Adrenal gland (tissue), 12 donors: Measurements from ENCODE around the gene ABRACL. TPM values are rescaled to one million over a fixed set of nuclear protein-coding genes. Genes with fewer than 3 reads are reported as not detected.

Source experiments
- DNase-seq, 7 donors: peaks; one replicate each; pipeline ENCODE4 v3.0.0-alpha.2; 2019 to 2020
- H3K27ac ChIP-seq, 5 donors: fragments of 200-600 bp; sonication (generic) in 4 of 5; 1 replicate in 3 of 5; 2 replicates in 2 of 5; pipeline versions ENCODE4 v1.5.1 to v1.8.0; 2016 to 2020; ENCODE audit warnings: mild to moderate bottlenecking in 1 of 5
- H3K27me3 ChIP-seq: fragments of 200-600 bp; 2 replicates; pipeline ENCODE4 v1.8.0; 2021
- H3K36me3 ChIP-seq, 2 donors: fragments of 200-600 bp; replicated peaks in 1 of 2; 1 replicate in 1 of 2; 2 replicates in 1 of 2; pipeline versions ENCODE4 v1.5.1 to v1.8.0; 2018 to 2022
- H3K4me1 ChIP-seq, 2 donors: fragments of 200-600 bp; replicated peaks in 1 of 2; 1 replicate in 1 of 2; 2 replicates in 1 of 2; pipeline versions ENCODE4 v1.5.1 to v1.8.0; 2018 to 2021
- H3K4me3 ChIP-seq, 4 donors: fragments of 200-600 bp; sonication (generic) in 3 of 4; one replicate each; pipeline ENCODE4 v1.5.1; 2016 to 2018
- H3K9me3 ChIP-seq, 3 donors: fragments of 200-600 bp; sonication (generic) in 1 of 3; replicated peaks in 1 of 3; 1 replicate in 2 of 3; 2 replicates in 1 of 3; pipeline versions ENCODE4 v1.5.1 to v1.8.0; 2016 to 2021
- CTCF ChIP-seq, 6 experiments: fragments of 450-650 bp in 4 of 6; fragments of 200-600 bp in 2 of 6; sonication (generic) in 1 of 6; IDR thresholded peaks; 1 replicate in 5 of 6; 2 replicates in 1 of 6; pipeline versions ENCODE4 v1.5.1 to v1.8.0; 2016 to 2021; ENCODE audit warnings: antibody characterized with exemption in 6 of 6, mild to moderate bottlenecking in 2 of 6, moderate library complexity in 1 of 6
- POLR2A ChIP-seq, 2 donors: fragments of 450-650 bp; IDR thresholded peaks; one replicate each; pipeline ENCODE4 v1.6.1; 2017; ENCODE audit warnings: antibody characterized with exemption in 2 of 2, mild to moderate bottlenecking in 2 of 2, moderate library complexity in 1 of 2
- WGBS, 4 donors: extraction: QIAGEN DNeasy Blood & Tissue Kit in 2 of 4; methylation state at CpG; one replicate each; pipeline versions ENCODE4 v1.1.5 to v1.1.7; 2013 to 2017; 5-methylcytosine and 5-hydroxymethylcytosine counted together
- intact Hi-C, 2 donors: fragments of 100-400 bp; cut with DNase I; formaldehyde crosslinking; loops; one replicate each; pipeline versions ENCODE4 v1.14.1 to v1.15.0; 2022 to 2023
- polyA plus RNA-seq, 3 donors: library from polyadenylated mRNA; stranded (reverse); fragments of 200-250 nt in 2 of 3; fragments of 350-450 nt in 1 of 3; fragmentation: Illumina TruSeq in 1 of 3; extraction: RNeasy Lipid Tissue Mini Kit (QIAGEN cat#74804) in 1 of 3; gene quantifications; one replicate each; pipeline ENCODE4 v1.2.3, GENCODE V29; 2013 to 2014
- total RNA-seq, 9 donors: library from RNA; depleted of rRNA in 4 of 9; stranded (reverse); fragments of >200 nt in 4 of 9; fragments of 120-200 nt in 1 of 9; fragmentation: NEBNext Ultra II Directional in 1 of 9; extraction: Animal tissue kit (Norgen Biotek cat#: 25700) in 1 of 9; gene quantifications; one replicate each; pipeline versions ENCODE4 v1.1.0 to v1.2.4, GENCODE V29; 2013 to 2023
- donor health status: healthy with polysubstance abuse.
- donor health status: Bipolar disorder and iron deficiency.
- donor health status: DM: yes; HTN: yes; CAD: no.
- donor health status: DM: no; HTN: no; CAD: no.
- donor health status: DM: no; HTN: no; CAD: no.
- donor health status: DM: yes; HTN: yes; CAD: no.

ABRACL gene
- total and polyA plus RNA-seq, 12 donors, result 4.8 to 14.7 (median 9.3) TPM

GRCh38 chr6:139028215-139028657 lies 309 bp upstream of the ABRACL start:
- H3K36me3 ChIP-seq, result no peaks in the 10 kb centered on the region
- peak overlapping the region in 2 of 4 donors; percentile 67 to 96 for H3K4me3 ChIP-seq
- H3K27me3 ChIP-seq, result no peaks in the 10 kb centered on the region
- 3 to 4% (median 3%) methylated on average over 13 to 14 of the region's 14 CpGs for WGBS, 4 donors
- H3K9me3 ChIP-seq, result no peaks in the 10 kb centered on the region
- H3K27ac ChIP-seq, result peak overlapping the region in 3 of 5 donors; percentile 64 to 86 (median 71)
- DNase-seq, result peak in 1 of 7 donors; percentile 17
- TF ChIP-seq CTCF (IDR thresholded peaks at IDR 0.05), result no peak
- TF ChIP-seq POLR2A (IDR thresholded peaks at IDR 0.05), result no peak
- peaks cover 0 to 15% of the 10 kb centered on the region in 2 donors for H3K4me1 ChIP-seq
- intact Hi-C loops, result no loop called here

- no peak for TF ChIP-seq CTCF (IDR thresholded peaks at IDR 0.05)
- TF ChIP-seq POLR2A (IDR thresholded peaks at IDR 0.05), result no peak
- H3K27ac ChIP-seq, result peak overlapping the region in 4 of 5 donors; percentile 50 to 86 (median 68)
- H3K4me1 ChIP-seq, result peaks cover 0 to 15% of the 10 kb centered on the region in 2 donors
- H3K27me3 ChIP-seq, result no peaks in the 10 kb centered on the region
- peak; percentile 36 to 74 (median 49) for DNase-seq
- H3K9me3 ChIP-seq, result no peaks in the 10 kb centered on the region
- H3K4me3 ChIP-seq, result peak overlapping the region in 3 of 4 donors; percentile 67 to 96 (median 89)
- no peaks in the 10 kb centered on the region for H3K36me3 ChIP-seq
- 15 to 37% (median 25%) methylated on average over 19 to 44 of the region's 44 CpGs for WGBS, 4 donors
- intact Hi-C loops, result no loop called here
Observed at GRCh38 chr6:139029470-139030227, 1.1 kb downstream of the ABRACL start.

- Histone ChIP-seq H3K36me3 (no peaks in the 10 kb centered on the region), H3K4me3 (peak overlapping the region in 1 of 4 donors; percentile 96), H3K27me3 (no peaks in the 10 kb centered on the region), H3K9me3 (no peaks in the 10 kb centered on the region), H3K4me1 (peaks cover 0 to 15% of the 10 kb centered on the region in 2 donors), H3K27ac (no peak overlapping the region)
- no peak for DNase-seq
- TF ChIP-seq POLR2A (IDR thresholded peaks at IDR 0.05), result no peak
- TF ChIP-seq CTCF (IDR thresholded peaks at IDR 0.05), result no peak
- 66 to 71% (median 67%) methylated on average over 9 of the region's 9 CpGs for WGBS, 4 donors
- intact Hi-C loops, result no loop called here
Observed at GRCh38 chr6:139030228-139030963, 1.9 kb downstream of the ABRACL start.

- TF ChIP-seq CTCF (IDR thresholded peaks at IDR 0.05) (no peak), POLR2A (IDR thresholded peaks at IDR 0.05) (no peak)
- Histone ChIP-seq H3K27ac (no peak overlapping the region), H3K4me1 (no peaks in the 10 kb centered on the region), H3K36me3 (no peaks in the 10 kb centered on the region), H3K27me3 (no peaks in the 10 kb centered on the region), H3K9me3 (no peaks in the 10 kb centered on the region), H3K4me3 (no peak overlapping the region)
- intact Hi-C loops, result no loop called here
- WGBS, 4 donors, result 81 to 88% (median 83%) methylated on average over 5 of the region's 5 CpGs
- no peak for DNase-seq
Observed at GRCh38 chr6:139037490-139037889, 8.9 kb downstream of the ABRACL start.
